MM.1S (cell line): Measurements from ENCODE around the gene LRRC56.
A peak's percentile ranks its signal among the peaks of the same experiment; 100 is the strongest.

ENCODE experiments used
- DNase-seq: peaks from one replicate; pipeline ENCODE4 v3.0.0-alpha.2; 2015
- H2AFZ ChIP-seq: fragments of 300-600 bp; sonication (generic); 2 replicates; pipeline ENCODE4 v1.6.0; 2016; ENCODE audit warnings: antibody characterized with exemption, low read length
- H3F3A ChIP-seq: fragments of 300-600 bp; sonication (generic); 2 replicates; pipeline ENCODE4 v1.6.1; 2016; ENCODE audit warnings: mild to moderate bottlenecking, antibody characterized with exemption, low read length, moderate library complexity, mixed read lengths; ENCODE audit not compliant: insufficient read depth
- H3K27ac ChIP-seq: fragments of 300-600 bp; sonication (generic); 2 replicates; pipeline ENCODE4 v1.5.1; 2016; ENCODE audit warnings: mild to moderate bottlenecking, low read length
- H3K27me3 ChIP-seq: fragments of 300-600 bp; sonication (generic); replicated peaks from 2 replicates; pipeline ENCODE4 v1.6.0; 2016; ENCODE audit warnings: low read length; ENCODE audit not compliant: insufficient read depth
- H3K36me3 ChIP-seq: fragments of 300-600 bp; sonication (generic); replicated peaks from 2 replicates; pipeline ENCODE4 v1.6.1; 2016; ENCODE audit warnings: mild to moderate bottlenecking, low read length, mixed read lengths; ENCODE audit not compliant: insufficient read depth
- H3K4me1 ChIP-seq: fragments of 300-600 bp; sonication (generic); 2 replicates; pipeline ENCODE4 v1.6.1; 2016; ENCODE audit warnings: low read length, mixed read lengths
- H3K4me2 ChIP-seq: fragments of 300-600 bp; sonication (generic); 2 replicates; pipeline ENCODE4 v1.6.0; 2016; ENCODE audit warnings: low read depth, low read length
- H3K4me3 ChIP-seq: fragments of 300-600 bp; sonication (generic); 2 replicates; pipeline ENCODE4 v1.5.1; 2016; ENCODE audit warnings: low read length, mixed read lengths
- H3K79me2 ChIP-seq: fragments of 300-600 bp; sonication (generic); 2 replicates; pipeline ENCODE4 v1.6.1; 2016; ENCODE audit warnings: mixed run types, low read length, mixed read lengths
- H3K9ac ChIP-seq: fragments of 300-600 bp; sonication (generic); 2 replicates; pipeline ENCODE4 v1.6.1; 2016; ENCODE audit warnings: low read length, mixed read lengths
- H3K9me2 ChIP-seq: fragments of 300-600 bp; sonication (generic); replicated peaks from 2 replicates; pipeline ENCODE4 v1.6.1; 2016; ENCODE audit warnings: mild to moderate bottlenecking, low read length, mixed read lengths; ENCODE audit not compliant: insufficient read depth
- H3K9me3 ChIP-seq: fragments of 300-600 bp; sonication (generic); replicated peaks from 2 replicates; pipeline ENCODE4 v1.6.1; 2016; ENCODE audit warnings: mild to moderate bottlenecking, low read length, mixed read lengths; ENCODE audit not compliant: insufficient read depth
- H4K20me1 ChIP-seq: fragments of 300-600 bp; sonication (generic); 2 replicates; pipeline ENCODE4 v1.6.1; 2016; ENCODE audit warnings: mild to moderate bottlenecking, low read length, moderate library complexity, mixed read lengths; ENCODE audit not compliant: insufficient read depth
- CTCF ChIP-seq: fragments of 300-600 bp; sonication (generic); IDR thresholded peaks from 2 replicates; pipeline ENCODE4 v1.5.1; 2016; ENCODE audit warnings: antibody characterized with exemption, low read length, mixed read lengths
- EZH2 ChIP-seq: fragments of 300-600 bp; sonication (generic); optimal IDR thresholded peaks from 2 replicates; pipeline ENCODE3; 2017; ENCODE audit warnings: low read depth, mild to moderate bottlenecking, antibody characterized with exemption, low read length, mixed read lengths
- EZH2phosphoT487 ChIP-seq: fragments of 300-600 bp; sonication (generic); IDR thresholded peaks from 2 replicates; pipeline ENCODE4 v1.6.1; 2018; ENCODE audit warnings: antibody characterized with exemption, low read length

LRRC56 gene

DNA sequence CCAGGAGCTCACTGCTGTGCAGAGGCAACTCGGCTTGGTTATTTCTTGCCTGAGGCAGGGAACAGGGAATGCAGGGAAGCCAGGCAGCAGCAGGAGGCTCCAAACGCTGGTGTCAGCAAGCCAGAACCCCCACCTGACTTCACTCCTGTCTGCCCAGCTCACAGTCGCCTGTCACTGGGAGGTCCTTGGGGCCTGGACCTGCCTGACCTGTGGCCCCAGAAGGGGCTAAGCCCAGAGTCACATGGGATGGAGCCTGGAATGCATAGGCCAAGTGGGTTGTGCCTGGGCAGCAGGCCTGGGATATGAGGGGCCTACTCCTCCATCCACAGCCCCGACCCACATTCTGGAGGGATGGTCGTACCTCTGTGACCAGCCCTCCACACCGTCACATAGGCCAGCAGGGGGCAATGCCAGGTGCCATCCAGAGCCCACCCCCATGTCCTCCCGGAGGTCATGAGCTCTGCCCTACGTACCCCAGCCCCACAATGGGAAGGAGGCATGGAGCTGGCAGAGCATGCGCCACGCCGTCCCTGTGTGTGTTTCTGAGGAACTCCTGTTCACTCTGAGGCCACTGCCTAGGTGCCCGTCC is 28.7 kb downstream of the LRRC56 start:
- Histone ChIP-seq H2AFZ (no peak overlapping the region), H3F3A (peaks cover 10% of the 10 kb centered on the region; the same call in 1 of the 2 replicates), H3K9me3 (no peaks in the 10 kb centered on the region), H3K9me2 (no peaks in the 10 kb centered on the region), H3K79me2 (peaks cover 22% of the 10 kb centered on the region), H4K20me1 (no peaks in the 10 kb centered on the region), H3K4me3 (no peak overlapping the region), H3K4me1 (no peaks in the 10 kb centered on the region), H3K27me3 (peaks cover 9% of the 10 kb centered on the region), H3K36me3 (no peaks in the 10 kb centered on the region), H3K27ac (no peak overlapping the region), H3K4me2 (no peak overlapping the region), H3K9ac (no peak overlapping the region)
- DNase-seq = peak; percentile 3
- no peak for TF ChIP-seq EZH2
- no peak for TF ChIP-seq EZH2phosphoT487
- no peak for TF ChIP-seq CTCF

- Histone ChIP-seq H3K79me2 (peaks cover 11% of the 10 kb centered on the region; the same call in 1 of the 2 replicates), H4K20me1 (no peaks in the 10 kb centered on the region), H3K4me1 (no peaks in the 10 kb centered on the region), H3K36me3 (no peaks in the 10 kb centered on the region), H2AFZ (no peak overlapping the region), H3K9me3 (no peaks in the 10 kb centered on the region), H3K9me2 (no peaks in the 10 kb centered on the region), H3K9ac (no peak overlapping the region), H3K4me3 (peak overlapping the region; percentile 72), H3K27ac (no peak overlapping the region), H3F3A (peaks cover 10% of the 10 kb centered on the region; the same call in 1 of the 2 replicates), H3K27me3 (peaks cover 9% of the 10 kb centered on the region), H3K4me2 (peak overlapping the region; percentile 86; the same call in 1 of the 2 replicates)
- peak; percentile 5 for DNase-seq
- TF ChIP-seq CTCF (no peak), EZH2 (no peak), EZH2phosphoT487 (no peak)
Observed at GRCh38 chr11:567011-567628, 29.8 kb downstream of the LRRC56 start.

GRCh38 chr11:567629-568292 is 30.4 kb downstream of the LRRC56 start:
- Histone ChIP-seq H3K9me3 (no peaks in the 10 kb centered on the region), H3K4me1 (no peaks in the 10 kb centered on the region), H4K20me1 (no peaks in the 10 kb centered on the region), H3K4me3 (peak overlapping the region; percentile 72), H3K4me2 (peak overlapping the region; percentile 86; the same call in 1 of the 2 replicates), H3K27me3 (peaks cover 9% of the 10 kb centered on the region), H3K79me2 (peaks cover 7% of the 10 kb centered on the region; the same call in 1 of the 2 replicates), H3K9ac (peak overlapping the region; percentile 41; the same call in 1 of the 2 replicates), H3K27ac (no peak overlapping the region), H3K9me2 (no peaks in the 10 kb centered on the region), H3K36me3 (no peaks in the 10 kb centered on the region), H3F3A (peaks cover 10% of the 10 kb centered on the region; the same call in 1 of the 2 replicates), H2AFZ (no peak overlapping the region)
- DNase-seq = peak; percentile 6
- no peak for TF ChIP-seq EZH2phosphoT487
